ENCODE results near the gene CD48.

Gene CD48

GRCh38 chr1:160646711-160647328 is 64.8 kb downstream of the CD48 start, which contains the start of gene SLAMF1:
Gene SLAMF1 (minus strand): TSS chr1:160647044. CDS start chr1:160646945, 99 bp downstream.
- DNase-seq: peak; percentile 51

DNA sequence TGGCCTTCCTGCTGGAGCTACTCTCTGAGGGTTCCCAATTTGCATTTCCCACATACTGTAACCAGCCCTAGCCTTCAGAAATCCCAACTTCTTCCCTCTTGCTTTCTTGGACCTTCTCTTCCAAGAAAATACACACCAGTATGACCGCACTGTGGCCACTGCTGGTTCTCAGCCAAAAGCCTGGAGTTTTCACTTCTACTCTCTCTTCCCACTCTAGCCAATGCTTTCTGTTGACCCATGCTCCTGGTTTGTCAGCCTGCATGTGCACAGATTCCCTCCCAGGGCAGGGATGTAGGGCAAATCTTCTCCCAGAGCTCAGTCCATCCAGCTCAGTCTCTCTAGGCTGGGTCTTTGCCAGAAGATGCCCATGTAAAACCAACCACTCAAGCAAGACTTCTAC is 65.4 kb downstream of the CD48 start:
- no peak for DNase-seq

DNA sequence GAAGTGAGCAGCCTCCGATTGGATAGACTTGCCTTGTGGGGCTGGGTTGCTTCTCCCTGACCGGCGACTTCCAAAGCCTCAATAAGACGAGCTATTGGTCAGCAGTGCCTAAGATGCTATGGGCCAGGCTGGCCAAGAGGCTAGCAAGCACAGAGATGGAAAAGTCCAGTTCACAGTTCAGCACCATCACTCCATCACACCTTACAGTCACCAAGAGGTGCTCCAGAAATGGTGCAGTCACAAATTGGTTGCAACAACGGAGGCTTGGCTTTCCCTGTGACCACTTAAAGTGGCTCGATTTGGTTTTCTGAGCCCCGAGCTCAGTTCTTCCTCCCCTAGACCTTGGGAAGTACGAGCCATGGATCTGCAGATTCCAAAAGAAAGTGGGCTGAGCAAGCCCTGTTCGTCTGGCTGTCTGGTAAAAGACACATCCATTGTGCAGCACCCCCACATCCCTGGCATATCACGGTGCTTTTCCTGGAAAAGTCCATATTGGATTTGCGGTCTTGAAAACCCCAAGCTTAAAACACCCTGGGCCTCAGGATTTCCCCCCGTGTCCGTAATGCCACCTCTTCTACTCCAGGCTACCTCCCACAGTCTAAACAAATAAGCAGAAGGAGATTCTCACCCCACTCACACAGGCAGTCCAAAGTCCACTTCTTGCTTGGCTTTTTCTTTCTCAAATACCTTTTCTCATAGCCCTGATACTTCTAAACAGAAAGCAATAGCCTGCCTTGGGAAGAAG is 66.1 kb downstream of the CD48 start:
- no peak for DNase-seq

DNA sequence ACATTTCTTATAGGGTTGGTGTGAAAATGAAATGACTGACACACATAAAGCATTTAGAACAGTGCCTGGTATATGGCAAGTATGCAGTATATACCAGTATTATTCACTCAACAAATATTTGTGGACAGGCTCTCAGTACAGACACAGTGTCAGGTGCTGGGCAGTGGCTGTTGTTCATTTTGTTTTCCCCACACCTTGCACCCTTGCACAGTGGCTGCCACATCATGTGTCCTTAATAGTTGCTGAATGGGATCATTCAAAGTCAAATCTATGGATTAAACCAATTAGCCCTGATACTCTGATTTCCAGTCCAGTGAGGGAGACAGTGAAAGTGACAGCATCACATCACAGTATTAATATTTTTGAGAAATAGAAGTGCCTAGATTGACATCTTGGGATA is 67.2 kb downstream of the CD48 start:
- DNase-seq: no peak

- DNase-seq: no peak
Measured at GRCh38 chr1:160643138-160643537, 68.5 kb downstream of the CD48 start.

- no peak for DNase-seq
Measured at GRCh38 chr1:160642281-160642644, 69.4 kb downstream of the CD48 start.

- DNase-seq: peak; percentile 34
Measured at GRCh38 chr1:160641323-160642280, 70.0 kb downstream of the CD48 start.

DNA sequence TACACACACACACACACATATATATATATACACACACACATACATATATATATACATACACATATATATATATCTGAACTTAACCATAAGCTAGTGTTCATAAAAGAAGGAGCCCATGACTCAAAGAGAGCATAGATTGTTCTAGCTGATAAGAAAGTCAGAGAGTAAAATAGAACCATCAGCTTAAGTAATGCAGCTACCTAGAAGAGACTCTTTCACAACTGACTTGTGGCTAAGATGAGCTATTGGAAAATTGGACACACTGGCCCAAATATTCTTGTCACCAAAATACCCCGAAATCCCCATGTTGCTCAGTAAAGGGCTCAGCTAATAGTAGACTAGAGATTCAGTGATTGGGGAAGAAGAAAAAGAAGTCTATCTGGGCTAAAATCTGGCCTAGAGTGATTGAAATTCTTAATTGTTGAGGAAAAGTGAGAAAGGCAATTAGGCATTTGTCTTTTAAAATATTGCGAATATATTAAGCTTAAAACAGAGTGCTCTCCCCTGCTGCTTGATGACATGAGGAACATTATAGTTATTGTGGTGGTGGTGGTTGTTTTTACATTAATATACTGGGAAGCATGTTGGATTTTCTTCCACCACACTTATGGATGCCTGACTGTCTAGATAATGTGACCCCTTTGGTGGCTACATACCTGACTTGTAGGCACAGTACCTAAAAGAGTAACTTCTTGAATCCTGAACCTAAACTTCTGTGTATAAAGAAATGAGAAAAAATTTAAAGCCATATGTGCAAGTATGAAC is 71.1 kb downstream of the CD48 start:
- no peak for DNase-seq

DNA sequence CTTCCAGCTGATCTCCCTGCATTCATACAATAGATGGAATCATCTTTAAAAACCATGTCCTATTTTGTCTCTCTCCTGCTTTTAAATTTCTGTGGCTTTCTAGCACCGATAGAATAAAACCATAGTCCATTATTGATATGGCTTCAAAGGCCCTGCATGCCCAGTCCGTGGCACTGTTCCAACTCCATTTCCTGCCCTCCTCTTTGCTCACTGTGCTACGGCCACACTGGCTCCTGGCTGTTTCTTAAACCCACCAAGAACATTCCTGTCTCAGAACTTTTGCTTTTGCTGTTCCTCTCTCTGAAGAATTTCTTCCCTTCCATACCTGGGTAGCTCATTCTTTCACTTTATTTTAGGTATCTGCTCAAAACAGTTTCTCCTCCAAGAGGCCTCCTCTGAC is 72.0 kb downstream of the CD48 start:
- DNase-seq: no peak

- no peak for DNase-seq
Measured at GRCh38 chr1:160638926-160639325, 72.7 kb downstream of the CD48 start.

DNA sequence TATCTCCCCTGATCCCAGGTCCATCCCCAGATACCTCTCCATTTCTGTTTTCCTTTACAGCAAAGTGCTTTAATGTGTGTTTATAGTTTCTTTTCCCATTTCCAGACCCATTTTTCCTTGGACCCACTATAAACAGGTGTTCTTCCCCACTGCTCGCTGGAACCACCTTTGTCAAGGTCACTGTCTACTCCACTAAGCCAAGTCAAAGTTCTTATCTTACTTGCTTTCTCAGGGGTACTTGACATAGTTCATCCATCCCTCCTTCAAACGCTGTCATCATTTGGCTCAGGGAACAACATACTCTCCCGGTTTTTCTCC is 73.1 kb downstream of the CD48 start:
- no peak for DNase-seq

DNA sequence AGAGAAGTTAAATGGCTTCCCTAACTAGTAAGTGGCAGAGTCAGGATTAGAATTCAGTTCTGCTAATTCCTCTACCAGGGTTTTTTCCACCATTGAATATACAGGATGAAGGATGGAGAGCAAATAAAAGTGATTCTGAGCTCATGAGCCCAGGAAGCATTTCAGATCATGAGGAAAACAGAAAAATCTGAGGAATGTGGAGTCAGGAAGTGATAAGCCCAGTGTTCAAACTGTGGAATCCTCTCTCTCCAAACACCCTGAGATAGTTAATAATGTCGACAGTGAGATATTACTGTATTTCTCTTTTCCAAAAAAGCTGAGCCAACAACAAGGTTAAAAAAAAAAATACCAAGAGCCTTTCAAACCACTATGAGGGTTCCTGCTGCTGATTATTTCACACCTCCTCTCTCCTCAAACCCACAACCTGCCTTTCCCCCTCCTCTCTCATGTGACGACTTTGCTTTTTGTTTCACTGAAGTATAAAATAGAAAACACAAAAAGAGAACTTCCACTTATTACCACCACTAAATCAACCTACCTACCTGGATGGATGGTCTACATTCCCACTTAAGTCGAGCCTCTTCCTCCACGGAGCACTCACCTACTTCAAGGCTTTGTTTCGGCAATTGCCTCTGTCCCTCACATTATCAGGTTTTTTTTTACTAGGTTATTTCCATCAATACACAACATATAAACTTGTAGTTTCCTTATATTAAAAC is 73.6 kb downstream of the CD48 start:
- DNase-seq: peak; percentile 51

DNA sequence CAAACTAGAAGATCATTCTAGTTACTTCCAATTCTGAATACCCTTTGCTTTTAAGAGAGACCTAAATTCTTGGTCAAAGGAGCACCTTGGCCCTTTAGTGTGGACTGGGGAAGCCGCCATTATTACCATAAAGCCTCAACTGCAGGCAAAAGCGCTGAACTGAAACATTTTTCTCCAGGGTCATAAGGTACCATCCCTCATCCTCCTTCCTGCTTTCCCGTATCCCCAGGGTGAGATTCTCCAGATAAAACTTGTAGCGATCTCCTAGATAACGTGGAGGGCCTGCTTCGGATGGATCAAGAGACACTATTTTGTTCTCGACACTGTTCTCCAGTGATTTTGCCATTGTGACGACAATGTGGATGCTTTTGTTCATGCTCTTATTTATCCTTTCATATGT is 74.6 kb downstream of the CD48 start:
- DNase-seq: no peak

GRCh38 chr1:160636547-160636946 is 75.1 kb downstream of the CD48 start:
- no peak for DNase-seq

GRCh38 chr1:160636076-160636475 is 75.5 kb downstream of the CD48 start:
- DNase-seq: no peak

- DNase-seq: no peak
Measured at GRCh38 chr1:160634543-160635491, 76.8 kb downstream of the CD48 start.

DNA sequence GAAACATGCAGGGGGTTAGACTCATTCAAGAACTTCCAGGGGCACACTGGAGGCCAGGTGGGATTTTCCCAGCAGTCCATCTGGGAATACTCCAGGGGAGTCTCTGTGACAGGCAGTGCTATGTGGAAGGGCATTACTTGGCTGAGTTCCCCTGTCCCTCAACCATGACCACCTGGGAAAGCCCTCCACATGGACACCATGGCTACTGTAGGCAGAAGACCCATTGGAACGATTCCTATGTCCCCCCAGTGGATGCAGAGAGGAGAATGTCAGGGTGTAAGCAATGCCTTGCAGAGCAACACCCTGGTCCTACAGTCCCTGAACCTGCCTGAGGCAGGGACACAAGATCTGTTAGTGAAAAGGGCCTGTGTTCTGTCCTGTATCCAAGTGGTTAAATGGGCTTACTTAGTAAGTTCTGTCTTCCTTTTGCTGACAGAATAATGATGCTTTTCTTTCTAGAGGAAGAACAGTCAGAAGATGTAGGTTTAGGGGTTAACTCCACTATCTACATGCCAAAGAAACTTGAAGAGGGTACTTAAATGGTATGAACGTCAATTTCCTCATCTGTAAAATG is 78.2 kb downstream of the CD48 start:
- no peak for DNase-seq

DNA sequence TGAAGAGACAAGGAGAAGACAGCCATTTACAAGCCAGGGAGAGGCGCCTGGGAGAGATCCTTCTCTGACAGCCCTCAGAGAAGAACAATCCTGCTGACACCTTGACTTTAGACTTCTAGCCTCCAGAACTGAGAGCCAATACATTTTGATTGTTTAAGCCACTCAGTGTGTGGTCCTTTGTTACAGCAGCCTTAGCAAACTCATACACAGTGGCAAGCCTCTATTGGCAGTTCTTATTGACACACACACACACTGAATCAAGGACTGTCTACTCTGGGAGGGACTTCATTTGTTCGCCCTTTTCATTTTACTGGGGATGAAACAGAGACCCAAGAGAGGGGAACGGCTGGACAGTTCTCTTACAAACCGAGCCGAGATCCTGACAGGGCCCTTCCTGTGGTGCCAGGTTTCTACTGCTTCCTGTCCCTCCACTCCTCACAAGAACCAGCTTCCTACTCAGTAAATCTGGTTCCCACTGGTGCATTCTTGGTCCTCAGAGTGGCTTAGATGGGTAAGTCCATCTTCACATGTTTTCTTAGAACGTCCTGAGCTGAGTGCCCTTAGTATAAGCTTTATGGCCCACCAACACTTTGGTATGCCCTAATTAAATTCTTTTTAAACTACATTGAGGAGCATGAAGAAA is 79.5 kb downstream of the CD48 start:
- DNase-seq: no peak

GRCh38 chr1:160630523-160631451 is 80.8 kb downstream of the CD48 start:
- DNase-seq: no peak

Data from activated naive CD4-positive, alpha-beta T cell treated with Interleukin-2 at 50 U/mL for 16 hours (primary cell).